ENCODE measurements around the gene AMBP. TPM values are rescaled to one million over a fixed set of nuclear protein-coding genes. Genes with fewer than 3 reads are reported as not detected.

AMBP gene
- total RNA-seq, 1 donor from 2014 or later: not detected

- H3K27ac ChIP-seq: no peak overlapping the region
- H3K36me3 Mint-ChIP-seq: peaks cover 16% of the 10 kb centered on the region
- no peaks in the 10 kb centered on the region for H3K4me1 ChIP-seq
- H3K9me3 ChIP-seq (ENCODE audit: low read depth): no peaks in the 10 kb centered on the region
- H3K9me3 Mint-ChIP-seq: no peaks in the 10 kb centered on the region
- H3K36me3 ChIP-seq: no peaks in the 10 kb centered on the region
- DNase-seq (ENCODE audit: low spot score): no peak
- no peak overlapping the region for H3K4me2 ChIP-seq
- H3K27me3 ChIP-seq: no peaks in the 10 kb centered on the region
- H3K4me3 ChIP-seq: no peak overlapping the region
- H3F3A ChIP-seq (ENCODE audit: low read depth): no peaks in the 10 kb centered on the region
- no peaks in the 10 kb centered on the region for H4K20me1 ChIP-seq (ENCODE audit: low read depth)
- H3K4me3 Mint-ChIP-seq: no peak overlapping the region
- peak overlapping the region; percentile 42 for H3K27ac Mint-ChIP-seq
- H3K9ac ChIP-seq: no peak overlapping the region
- H2AFZ ChIP-seq (replicated peaks): no peak overlapping the region
- TF ChIP-seq, protein P1, sequence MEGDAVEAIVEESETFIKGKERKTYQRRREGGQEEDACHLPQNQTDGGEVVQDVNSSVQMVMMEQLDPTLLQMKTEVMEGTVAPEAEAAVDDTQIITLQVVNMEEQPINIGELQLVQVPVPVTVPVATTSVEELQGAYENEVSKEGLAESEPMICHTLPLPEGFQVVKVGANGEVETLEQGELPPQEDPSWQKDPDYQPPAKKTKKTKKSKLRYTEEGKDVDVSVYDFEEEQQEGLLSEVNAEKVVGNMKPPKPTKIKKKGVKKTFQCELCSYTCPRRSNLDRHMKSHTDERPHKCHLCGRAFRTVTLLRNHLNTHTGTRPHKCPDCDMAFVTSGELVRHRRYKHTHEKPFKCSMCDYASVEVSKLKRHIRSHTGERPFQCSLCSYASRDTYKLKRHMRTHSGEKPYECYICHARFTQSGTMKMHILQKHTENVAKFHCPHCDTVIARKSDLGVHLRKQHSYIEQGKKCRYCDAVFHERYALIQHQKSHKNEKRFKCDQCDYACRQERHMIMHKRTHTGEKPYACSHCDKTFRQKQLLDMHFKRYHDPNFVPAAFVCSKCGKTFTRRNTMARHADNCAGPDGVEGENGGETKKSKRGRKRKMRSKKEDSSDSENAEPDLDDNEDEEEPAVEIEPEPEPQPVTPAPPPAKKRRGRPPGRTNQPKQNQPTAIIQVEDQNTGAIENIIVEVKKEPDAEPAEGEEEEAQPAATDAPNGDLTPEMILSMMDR (IDR thresholded peaks at IDR 0.05): no peak
- no peak for TF ChIP-seq EZH2 (IDR thresholded peaks at IDR 0.05)
- TF ChIP-seq EZH2phosphoT487 (IDR thresholded peaks at IDR 0.05): no peak
- peaks cover 19% of the 10 kb centered on the region for H3K4me1 Mint-ChIP-seq
- H3K27me3 Mint-ChIP-seq (ENCODE audit: insufficient read depth, low read depth): peaks cover 13% of the 10 kb centered on the region
- no peaks in the 10 kb centered on the region for H3K79me2 ChIP-seq (ENCODE audit: low read depth)
Observed at GRCh38 chr9:114060711-114061110, 17.4 kb downstream of the AMBP start.

- H3F3A ChIP-seq (ENCODE audit: low read depth): no peaks in the 10 kb centered on the region
- peak overlapping the region; percentile 8 for H3K27ac Mint-ChIP-seq
- H3K4me1 Mint-ChIP-seq: peaks cover 19% of the 10 kb centered on the region
- H3K4me3 Mint-ChIP-seq: no peak overlapping the region
- H3K79me2 ChIP-seq (ENCODE audit: low read depth): no peaks in the 10 kb centered on the region
- no peak overlapping the region for H2AFZ ChIP-seq (replicated peaks)
- no peak for DNase-seq (ENCODE audit: low spot score)
- peaks cover 13% of the 10 kb centered on the region for H3K27me3 Mint-ChIP-seq (ENCODE audit: insufficient read depth, low read depth)
- no peak overlapping the region for H3K4me3 ChIP-seq
- no peaks in the 10 kb centered on the region for H4K20me1 ChIP-seq (ENCODE audit: low read depth)
- no peak overlapping the region for H3K27ac ChIP-seq
- H3K27me3 ChIP-seq: no peaks in the 10 kb centered on the region
- no peaks in the 10 kb centered on the region for H3K36me3 ChIP-seq
- H3K4me1 ChIP-seq: no peaks in the 10 kb centered on the region
- no peak for TF ChIP-seq EZH2phosphoT487 (IDR thresholded peaks at IDR 0.05)
- TF ChIP-seq, protein P1 (IDR thresholded peaks at IDR 0.05): no peak
- H3K9ac ChIP-seq: no peak overlapping the region
- no peaks in the 10 kb centered on the region for H3K9me3 Mint-ChIP-seq
- peaks cover 20% of the 10 kb centered on the region for H3K36me3 Mint-ChIP-seq
- no peaks in the 10 kb centered on the region for H3K9me3 ChIP-seq (ENCODE audit: low read depth)
- no peak overlapping the region for H3K4me2 ChIP-seq
Observed at GRCh38 chr9:114060070-114060469, 18.0 kb downstream of the AMBP start.

GRCh38 chr9:114059047-114059803, 18.9 kb downstream of the AMBP start:
- H3K36me3 ChIP-seq: no peaks in the 10 kb centered on the region
- no peak overlapping the region for H3K27ac ChIP-seq
- H3K4me2 ChIP-seq: no peak overlapping the region
- no peak overlapping the region for H2AFZ ChIP-seq (replicated peaks)
- no peak for DNase-seq (ENCODE audit: low spot score)
- TF ChIP-seq EZH2phosphoT487 (IDR thresholded peaks at IDR 0.05) (no peak), EZH2 (IDR thresholded peaks at IDR 0.05) (no peak)
- TF ChIP-seq, protein P1 (IDR thresholded peaks at IDR 0.05): no peak
- H3K79me2 ChIP-seq (ENCODE audit: low read depth): no peaks in the 10 kb centered on the region
- Mint-ChIP-seq H3K9me3 (no peaks in the 10 kb centered on the region), H3K4me3 (no peak overlapping the region), H3K4me1 (peaks cover 21% of the 10 kb centered on the region), H3K36me3 (peaks cover 20% of the 10 kb centered on the region), H3K27me3 (ENCODE audit: insufficient read depth, low read depth) (peaks cover 13% of the 10 kb centered on the region), H3K27ac (no peak overlapping the region)
- no peaks in the 10 kb centered on the region for H3F3A ChIP-seq (ENCODE audit: low read depth)
- H3K9ac ChIP-seq: no peak overlapping the region
- H3K4me1 ChIP-seq: no peaks in the 10 kb centered on the region
- H3K27me3 ChIP-seq: no peaks in the 10 kb centered on the region
- H3K4me3 ChIP-seq: no peak overlapping the region
- H3K9me3 ChIP-seq (ENCODE audit: low read depth): no peaks in the 10 kb centered on the region
- no peaks in the 10 kb centered on the region for H4K20me1 ChIP-seq (ENCODE audit: low read depth)

All from neural progenitor cell (in vitro differentiated cells).